NCI-H345 (cell line): Measurements from ENCODE around the gene MATN4.

ENCODE experiments used
- DNase-seq: peaks from one replicate; lab custom pipeline; 2025; lab: John Stamatoyannopoulos, UW

Gene MATN4

GRCh38 chr20:45290677-45291355 is 17.3 kb downstream of the MATN4 start:
- peak; percentile 78 for DNase-seq

GRCh38 chr20:45289942-45290676 is 18.0 kb downstream of the MATN4 start:
- DNase-seq = no peak

- DNase-seq = no peak
These were observed 19.2 kb downstream of the MATN4 start for GRCh38 chr20:45288860-45289259.

GRCh38 chr20:45288376-45288775 is 19.7 kb downstream of the MATN4 start:
- DNase-seq = no peak

GRCh38 chr20:45283551-45284057 is 24.5 kb downstream of the MATN4 start:
- DNase-seq = no peak

GRCh38 chr20:45282700-45283550 is 25.2 kb downstream of the MATN4 start:
- no peak for DNase-seq

- DNase-seq = no peak
These were observed 28.1 kb downstream of the MATN4 start for GRCh38 chr20:45279992-45280391.

- no peak for DNase-seq
These were observed 32.8 kb downstream of the MATN4 start for GRCh38 chr20:45275338-45275737.

GRCh38 chr20:45269754-45270270 is 38.3 kb downstream of the MATN4 start:
- DNase-seq = no peak

GRCh38 chr20:45269056-45269455 is 39.0 kb downstream of the MATN4 start:
- no peak for DNase-seq

- no peak for DNase-seq
These were observed 39.6 kb downstream of the MATN4 start for GRCh38 chr20:45268531-45268930.

GRCh38 chr20:45266977-45267376 is 41.1 kb downstream of the MATN4 start:
- no peak for DNase-seq

GRCh38 chr20:45263556-45264266 is 44.4 kb downstream of the MATN4 start:
- DNase-seq = no peak

- no peak for DNase-seq
These were observed 49.4 kb downstream of the MATN4 start for GRCh38 chr20:45258664-45259063.

GRCh38 chr20:45258259-45258658 is 49.8 kb downstream of the MATN4 start:
- no peak for DNase-seq

GRCh38 chr20:45257711-45258110 is 50.4 kb downstream of the MATN4 start:
- no peak for DNase-seq

GRCh38 chr20:45257161-45257560 is 50.9 kb downstream of the MATN4 start:
- DNase-seq = no peak

GRCh38 chr20:45254383-45255262 is 53.5 kb downstream of the MATN4 start, which contains the start of gene SLPI:
Gene SLPI (minus strand): TSS chr20:45254564. CDS start chr20:45254543, 21 bp downstream.
- no peak for DNase-seq

- no peak for DNase-seq
These were observed 54.8 kb downstream of the MATN4 start for GRCh38 chr20:45253261-45253660.

GRCh38 chr20:45251884-45252560 is 56.1 kb downstream of the MATN4 start:
- no peak for DNase-seq
